Endodermal cell (in vitro differentiated cells): ENCODE measurements around the gene TRMT1L. TPM values are rescaled to one million over a fixed set of nuclear protein-coding genes. Genes with fewer than 3 reads are reported as not detected.

Experiments
- DNase-seq: peaks from one replicate; pipeline ENCODE4 v3.0.0-alpha.2; 2017
- H3K27ac ChIP-seq: 2 replicates; pipeline ENCODE4 v1.5.1; 2013; ENCODE audit warnings: mild to moderate bottlenecking, low read depth, low read length, moderate library complexity
- H3K27me3 ChIP-seq: 2 replicates; pipeline ENCODE4 v1.6.1; 2013; ENCODE audit warnings: mild to moderate bottlenecking, low read length, moderate library complexity; ENCODE audit not compliant: insufficient read depth, control insufficient read depth, poor library complexity, severe bottlenecking
- H3K36me3 ChIP-seq: 2 replicates; pipeline ENCODE4 v1.7.0; 2013; ENCODE audit warnings: mild to moderate bottlenecking, low read length, moderate library complexity; ENCODE audit not compliant: control insufficient read depth, insufficient read depth
- H3K4me1 ChIP-seq: one replicate; pipeline ENCODE4 v1.7.0; 2013; ENCODE audit warnings: low read length; ENCODE audit not compliant: control insufficient read depth, insufficient read depth
- H3K4me3 ChIP-seq: 2 replicates; pipeline ENCODE4 v1.5.1; 2013; ENCODE audit warnings: mild to moderate bottlenecking, low read length, moderate library complexity
- H3K9ac ChIP-seq: 2 replicates; pipeline ENCODE4 v1.6.1; 2013; ENCODE audit warnings: mild to moderate bottlenecking, low read length, moderate library complexity; ENCODE audit not compliant: poor library complexity, severe bottlenecking; ENCODE audit errors: extremely low read depth
- H3K9me3 ChIP-seq: 2 replicates; pipeline ENCODE4 v1.6.1; 2013; ENCODE audit warnings: mild to moderate bottlenecking, low read length, moderate library complexity; ENCODE audit not compliant: control insufficient read depth
- H3K27ac Mint-ChIP-seq: 2 replicates; pipeline ENCODE4 v1.8.0; 2020; ENCODE audit warnings: mixed read lengths
- H3K27me3 Mint-ChIP-seq: 2 replicates; pipeline ENCODE4 v1.8.0; 2021; ENCODE audit warnings: mild to moderate bottlenecking, mixed read lengths; ENCODE audit not compliant: insufficient read depth
- H3K36me3 Mint-ChIP-seq: 2 replicates; pipeline ENCODE4 v1.8.0; 2020; ENCODE audit warnings: low read depth, mixed read lengths
- H3K4me1 Mint-ChIP-seq: 2 replicates; pipeline ENCODE4 v1.8.0; 2020; ENCODE audit warnings: mixed read lengths
- H3K4me3 Mint-ChIP-seq: 2 replicates; pipeline ENCODE4 v1.8.0; 2020; ENCODE audit warnings: mild to moderate bottlenecking, moderate library complexity, mixed read lengths
- H3K9me3 Mint-ChIP-seq: 2 replicates; pipeline ENCODE4 v1.8.0; 2020; ENCODE audit warnings: mild to moderate bottlenecking, mixed read lengths
- WGBS, 2 experiments: methylation state at CpG; one replicate each; pipeline versions ENCODE4 v1.1.5 to v1.1.7; 2013; ENCODE audit warnings: missing lambda C conversion rate in 2 of 2, mixed read lengths in 1 of 2; ENCODE audit not compliant: insufficient coverage in 1 of 2, insufficient read length in 1 of 2; 5-methylcytosine and 5-hydroxymethylcytosine counted together
- total RNA-seq, 2 donors: library from RNA; stranded (reverse); fragmentation: NEBNext Ultra II Directional in 1 of 2; extraction: Animal tissue kit (Norgen Biotek cat#: 25700) in 1 of 2; gene quantifications; 2 replicates in 1 of 2; 3 replicates in 1 of 2; pipeline ENCODE4 v1.2.1, GENCODE V29; 2021
- TF ChIP-seq, protein P1 (sequence below): fragments of 200-600 bp; sonication (generic); conservative IDR thresholded peaks from 2 replicates; pipeline ENCODE4 v1.5.0; 2021; ENCODE audit warnings: antibody characterized with exemption, mild to moderate bottlenecking

The TRMT1L gene
- total RNA-seq, 2 donors from 2014 or later: 23.8 to 33.4 TPM

DNA sequence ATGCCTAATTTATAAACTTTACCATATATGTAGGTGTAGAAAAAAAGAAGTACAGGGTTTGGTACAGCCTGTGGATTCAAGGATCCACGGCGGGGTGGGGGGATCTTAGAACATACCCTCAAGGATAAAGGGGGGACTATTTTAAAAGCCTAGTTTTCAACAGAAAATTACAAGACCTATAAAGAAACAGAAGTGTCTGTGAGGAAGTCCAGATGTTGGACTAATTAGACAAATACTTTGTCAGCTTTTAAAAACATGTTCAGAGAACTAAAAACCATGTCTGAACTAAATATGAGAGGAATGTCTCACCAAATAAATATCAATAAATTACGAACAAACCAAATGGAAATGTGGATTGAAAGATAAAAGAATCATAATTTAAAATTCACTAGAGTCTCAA is 51.6 kb downstream of the TRMT1L start:
- H3K27me3 ChIP-seq: no peaks in the 10 kb centered on the region
- Mint-ChIP-seq H3K4me3 (no peak overlapping the region), H3K36me3 (peaks cover 41% of the 10 kb centered on the region), H3K27me3 (no peaks in the 10 kb centered on the region), H3K9me3 (peaks cover 16% of the 10 kb centered on the region), H3K4me1 (no peaks in the 10 kb centered on the region), H3K27ac (no peak overlapping the region)
- DNase-seq: no peak
- no peak overlapping the region for H3K4me3 ChIP-seq
- 97% methylated on average over 3 of the region's 3 CpGs; no CpG with 5 or more reads in 1 of the 2 experiments for WGBS, 2 experiments
- TF ChIP-seq, protein P1, sequence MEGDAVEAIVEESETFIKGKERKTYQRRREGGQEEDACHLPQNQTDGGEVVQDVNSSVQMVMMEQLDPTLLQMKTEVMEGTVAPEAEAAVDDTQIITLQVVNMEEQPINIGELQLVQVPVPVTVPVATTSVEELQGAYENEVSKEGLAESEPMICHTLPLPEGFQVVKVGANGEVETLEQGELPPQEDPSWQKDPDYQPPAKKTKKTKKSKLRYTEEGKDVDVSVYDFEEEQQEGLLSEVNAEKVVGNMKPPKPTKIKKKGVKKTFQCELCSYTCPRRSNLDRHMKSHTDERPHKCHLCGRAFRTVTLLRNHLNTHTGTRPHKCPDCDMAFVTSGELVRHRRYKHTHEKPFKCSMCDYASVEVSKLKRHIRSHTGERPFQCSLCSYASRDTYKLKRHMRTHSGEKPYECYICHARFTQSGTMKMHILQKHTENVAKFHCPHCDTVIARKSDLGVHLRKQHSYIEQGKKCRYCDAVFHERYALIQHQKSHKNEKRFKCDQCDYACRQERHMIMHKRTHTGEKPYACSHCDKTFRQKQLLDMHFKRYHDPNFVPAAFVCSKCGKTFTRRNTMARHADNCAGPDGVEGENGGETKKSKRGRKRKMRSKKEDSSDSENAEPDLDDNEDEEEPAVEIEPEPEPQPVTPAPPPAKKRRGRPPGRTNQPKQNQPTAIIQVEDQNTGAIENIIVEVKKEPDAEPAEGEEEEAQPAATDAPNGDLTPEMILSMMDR: no peak
- peaks cover 23% of the 10 kb centered on the region for H3K9me3 ChIP-seq
- peaks cover 36% of the 10 kb centered on the region for H3K36me3 ChIP-seq
- no peaks in the 10 kb centered on the region for H3K4me1 ChIP-seq
- no peak overlapping the region for H3K27ac ChIP-seq
- H3K9ac ChIP-seq: no peak overlapping the region

DNA sequence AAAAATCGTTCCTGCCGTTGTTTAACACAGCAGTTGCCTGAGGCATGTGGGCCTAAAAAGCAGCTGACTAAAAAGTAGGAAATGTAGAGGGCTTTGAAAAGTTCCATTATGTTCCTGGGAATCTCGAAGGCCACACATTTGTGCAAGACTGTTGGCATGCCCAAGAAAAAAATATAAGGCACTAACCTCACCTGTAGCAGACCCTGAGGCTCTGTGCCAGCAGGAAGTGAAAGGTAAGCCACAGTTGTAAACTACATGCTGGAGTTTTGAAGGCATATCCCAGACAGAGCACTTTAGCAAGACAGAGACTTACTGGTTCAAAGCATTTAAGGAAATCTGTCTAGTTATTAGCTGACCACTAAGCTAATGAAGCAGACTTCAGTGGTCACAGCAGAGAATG is 52.7 kb downstream of the TRMT1L start:
- TF ChIP-seq, protein P1: no peak
- Mint-ChIP-seq H3K27ac (no peak overlapping the region), H3K4me1 (no peaks in the 10 kb centered on the region), H3K27me3 (no peaks in the 10 kb centered on the region), H3K4me3 (no peak overlapping the region), H3K9me3 (peaks cover 13% of the 10 kb centered on the region), H3K36me3 (peaks cover 45% of the 10 kb centered on the region)
- H3K4me1 ChIP-seq: no peaks in the 10 kb centered on the region
- H3K27ac ChIP-seq: no peak overlapping the region
- H3K9me3 ChIP-seq: peaks cover 16% of the 10 kb centered on the region
- H3K27me3 ChIP-seq: no peaks in the 10 kb centered on the region
- H3K36me3 ChIP-seq: peaks cover 47% of the 10 kb centered on the region
- no peak overlapping the region for H3K4me3 ChIP-seq
- no peak for DNase-seq
- WGBS, 2 experiments: 79 to 95% methylated on average over 2 to 3 of the region's 3 CpGs
- H3K9ac ChIP-seq: no peak overlapping the region

DNA sequence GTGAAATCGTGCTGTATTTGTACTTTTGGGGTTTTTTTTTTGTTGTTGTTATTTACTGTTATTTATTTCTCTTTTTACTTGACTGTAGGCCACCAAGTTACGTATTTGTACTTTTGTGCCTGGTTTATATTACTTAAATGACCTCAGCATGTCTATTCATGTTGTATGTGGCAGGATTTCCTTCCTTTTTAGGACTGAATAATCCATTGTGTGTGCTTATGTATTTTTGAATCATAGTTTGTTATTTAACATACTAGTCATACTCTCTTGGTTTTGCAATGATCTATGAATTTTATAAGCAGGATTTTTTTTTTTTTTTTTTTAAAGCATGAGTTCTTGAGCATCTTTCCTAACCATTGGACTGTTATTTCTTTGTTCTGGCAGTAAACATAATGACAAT is 60.2 kb downstream of the TRMT1L start:
- H3K27me3 ChIP-seq: no peaks in the 10 kb centered on the region
- H3K4me1 ChIP-seq: no peaks in the 10 kb centered on the region
- peaks cover 83% of the 10 kb centered on the region for H3K36me3 ChIP-seq
- no peak for DNase-seq
- TF ChIP-seq, protein P1: no peak
- Mint-ChIP-seq H3K27me3 (no peaks in the 10 kb centered on the region), H3K36me3 (peaks cover 74% of the 10 kb centered on the region), H3K4me1 (no peaks in the 10 kb centered on the region), H3K4me3 (no peak overlapping the region), H3K27ac (no peak overlapping the region), H3K9me3 (no peaks in the 10 kb centered on the region)
- no peak overlapping the region for H3K4me3 ChIP-seq
- WGBS, 2 experiments: 97% methylated on average over 2 of the region's 2 CpGs; no CpG with 5 or more reads in 1 of the 2 experiments
- H3K27ac ChIP-seq: no peak overlapping the region
- H3K9ac ChIP-seq: no peak overlapping the region
- no peaks in the 10 kb centered on the region for H3K9me3 ChIP-seq
